ENCODE data around the gene MBNL1.
"Not testable (repeated sequence)": the region's sequence is repeated elsewhere in the genome, so short reads cannot be mapped to it uniquely, and the experiment has no call there.

MBNL1 gene

DNA sequence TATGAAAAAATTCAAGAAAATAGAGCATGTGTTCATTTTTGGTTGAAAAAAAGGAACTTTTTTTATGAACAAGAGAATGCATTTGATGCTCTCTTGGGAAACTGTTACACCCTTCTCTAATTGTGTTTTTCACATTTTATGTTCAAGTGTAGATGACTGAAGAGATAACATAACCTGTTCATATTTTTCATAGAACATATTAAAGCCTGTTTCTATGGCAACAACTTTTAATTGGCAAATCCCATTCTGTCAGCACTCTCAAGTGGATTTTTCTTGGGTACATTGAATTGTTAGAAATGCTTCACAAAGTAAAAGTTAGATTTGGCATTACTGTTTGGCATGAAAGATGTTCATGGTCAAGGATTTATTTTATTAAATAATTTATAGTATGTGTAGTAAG, 117.5 kb downstream of the MBNL1 start:
- no peak overlapping the region for H3K27ac ChIP-seq
- peaks cover 16% of the 10 kb centered on the region for H3K36me3 ChIP-seq
- no peaks in the 10 kb centered on the region for H3K27me3 ChIP-seq
- H3K4me1 ChIP-seq = peaks cover 14% of the 10 kb centered on the region
- no peak overlapping the region for H3K9ac ChIP-seq
- no peaks in the 10 kb centered on the region for H3K9me3 ChIP-seq
- no peak for TF ChIP-seq Cebpa-rat (IDR thresholded peaks at IDR 0.05)
- peaks cover 94% of the 10 kb centered on the region for H4K20me1 ChIP-seq
- H3K4me2 ChIP-seq = no peak overlapping the region
- no peak overlapping the region for H3K4me3 ChIP-seq

DNA sequence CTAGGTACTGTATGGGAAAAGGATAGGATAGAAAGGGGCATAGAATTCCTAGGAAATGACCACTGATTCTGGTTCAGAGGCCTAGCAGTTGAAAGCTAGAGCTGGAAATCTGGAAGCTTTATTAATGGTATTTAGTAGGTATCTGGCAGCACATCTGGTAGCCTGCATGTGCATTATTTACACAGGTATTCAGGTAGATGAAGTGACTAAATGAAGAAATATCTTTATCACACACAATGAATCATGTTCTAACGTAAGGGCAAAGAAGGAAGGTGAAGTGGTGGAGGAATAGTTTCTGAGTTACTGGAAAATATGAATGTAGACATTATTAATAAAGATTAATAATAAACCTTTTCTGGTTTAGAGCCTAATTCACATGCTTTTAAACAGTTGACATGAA, 119.9 kb downstream of the MBNL1 start:
- no peaks in the 10 kb centered on the region for H3K9me3 ChIP-seq
- no peak overlapping the region for H3K4me3 ChIP-seq
- no peaks in the 10 kb centered on the region for H3K4me1 ChIP-seq
- H3K36me3 ChIP-seq = peaks cover 20% of the 10 kb centered on the region
- no peak overlapping the region for H3K4me2 ChIP-seq
- no peak overlapping the region for H3K27ac ChIP-seq
- no peak overlapping the region for H3K9ac ChIP-seq
- TF ChIP-seq Cebpa-rat (IDR thresholded peaks at IDR 0.05) = no peak
- H3K27me3 ChIP-seq = no peaks in the 10 kb centered on the region
- H4K20me1 ChIP-seq = peaks cover 96% of the 10 kb centered on the region

DNA sequence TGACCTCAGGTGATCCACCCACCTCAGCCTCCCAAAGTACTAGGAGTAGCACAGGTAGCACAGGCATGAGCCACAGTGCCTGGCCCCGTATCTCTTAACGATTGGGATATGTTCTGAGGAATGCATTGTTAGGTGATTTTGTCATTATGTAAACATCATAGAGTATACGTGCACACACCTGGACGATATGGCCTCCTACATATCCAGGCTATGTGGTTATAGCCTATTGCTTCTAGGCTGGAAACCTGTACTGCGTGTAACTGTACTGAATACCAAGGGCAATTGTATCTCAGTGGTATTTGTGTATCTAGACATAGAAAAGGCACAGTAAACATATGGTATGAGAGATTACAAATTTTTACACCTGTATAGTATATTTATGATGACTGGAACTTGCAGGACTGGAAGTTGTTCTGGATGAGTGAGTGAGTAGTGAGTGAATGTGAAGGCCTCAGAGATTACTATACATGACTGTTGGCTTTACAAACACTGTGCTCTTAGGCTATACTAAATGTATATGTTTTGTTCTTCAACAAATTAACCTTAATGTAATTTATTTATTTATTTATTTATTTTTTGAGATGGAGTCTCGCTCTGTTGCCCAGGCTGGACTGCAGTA, 120.7 kb downstream of the MBNL1 start:
- Histone ChIP-seq H3K9ac (no peak overlapping the region), H3K9me3 (no peaks in the 10 kb centered on the region), H3K27ac (no peak overlapping the region), H3K4me2 (no peak overlapping the region), H3K4me3 (no peak overlapping the region), H3K4me1 (no peaks in the 10 kb centered on the region), H3K27me3 (no peaks in the 10 kb centered on the region), H4K20me1 (peaks cover 97% of the 10 kb centered on the region), H3K36me3 (peaks cover 23% of the 10 kb centered on the region)
- no peak for TF ChIP-seq Cebpa-rat (IDR thresholded peaks at IDR 0.05)

DNA sequence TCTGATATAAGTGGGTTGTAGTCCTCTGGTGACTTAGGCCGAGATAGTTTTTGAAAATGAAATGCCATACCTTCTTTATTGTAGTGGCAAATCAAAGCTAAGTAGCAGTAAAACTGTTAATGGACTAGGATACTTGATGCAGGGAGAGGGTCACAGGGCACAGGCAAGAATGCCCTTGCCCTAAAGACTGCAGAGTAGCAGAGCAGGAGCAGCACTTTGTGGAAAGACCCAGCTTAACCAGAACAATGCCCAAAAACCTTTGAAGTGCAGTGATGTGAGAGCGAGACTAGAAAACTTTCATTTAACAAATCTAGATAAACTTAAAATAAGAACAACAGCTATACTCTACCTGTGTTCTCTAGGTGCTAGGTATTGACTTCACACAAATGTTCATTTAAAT, 121.9 kb downstream of the MBNL1 start:
- TF ChIP-seq Cebpa-rat (IDR thresholded peaks at IDR 0.05) = no peak
- Histone ChIP-seq H3K4me2 (no peak overlapping the region), H3K36me3 (peaks cover 30% of the 10 kb centered on the region)

DNA sequence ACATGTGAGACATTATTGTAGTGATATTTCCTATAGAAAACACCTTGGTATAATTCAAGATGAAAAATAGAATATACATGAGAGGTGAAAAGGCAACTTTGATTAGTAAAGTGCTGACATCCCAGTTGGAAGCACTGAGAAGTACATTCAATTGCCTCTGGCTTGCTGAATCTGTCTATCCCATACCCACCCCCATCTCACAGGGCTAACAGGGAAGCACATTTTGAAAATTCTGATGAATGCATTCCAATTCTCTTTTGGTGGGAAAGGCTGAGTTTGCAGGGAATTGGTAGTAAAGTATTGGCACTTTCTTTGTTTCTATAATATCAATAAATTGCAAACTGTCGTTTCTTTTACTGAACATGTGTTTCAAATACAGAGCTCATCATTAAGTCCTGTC, 122.9 kb downstream of the MBNL1 start:
- Histone ChIP-seq H3K27me3 (no peaks in the 10 kb centered on the region), H3K4me2 (no peak overlapping the region), H3K4me1 (no peaks in the 10 kb centered on the region), H3K9me3 (0 out of 2 replicates have a peak, but pooled peaks cover 6% of the 10 kb centered on the region), H4K20me1 (peaks cover 98% of the 10 kb centered on the region), H3K9ac (no peak overlapping the region), H3K27ac (no peak overlapping the region), H3K36me3 (peaks cover 38% of the 10 kb centered on the region), H3K4me3 (no peak overlapping the region)
- no peak for TF ChIP-seq Cebpa-rat (IDR thresholded peaks at IDR 0.05)

More for the DNA sequence above, 121.9 kb downstream of the MBNL1 start:
- 0 out of 2 replicates have a peak, but pooled peaks cover 4% of the 10 kb centered on the region for H3K9me3 ChIP-seq
- H3K4me1 ChIP-seq = no peaks in the 10 kb centered on the region
- peaks cover 100% of the 10 kb centered on the region for H4K20me1 ChIP-seq
- H3K27me3 ChIP-seq = no peaks in the 10 kb centered on the region
- no peak overlapping the region for H3K27ac ChIP-seq
- H3K4me3 ChIP-seq = no peak overlapping the region
- H3K9ac ChIP-seq = no peak overlapping the region

DNA sequence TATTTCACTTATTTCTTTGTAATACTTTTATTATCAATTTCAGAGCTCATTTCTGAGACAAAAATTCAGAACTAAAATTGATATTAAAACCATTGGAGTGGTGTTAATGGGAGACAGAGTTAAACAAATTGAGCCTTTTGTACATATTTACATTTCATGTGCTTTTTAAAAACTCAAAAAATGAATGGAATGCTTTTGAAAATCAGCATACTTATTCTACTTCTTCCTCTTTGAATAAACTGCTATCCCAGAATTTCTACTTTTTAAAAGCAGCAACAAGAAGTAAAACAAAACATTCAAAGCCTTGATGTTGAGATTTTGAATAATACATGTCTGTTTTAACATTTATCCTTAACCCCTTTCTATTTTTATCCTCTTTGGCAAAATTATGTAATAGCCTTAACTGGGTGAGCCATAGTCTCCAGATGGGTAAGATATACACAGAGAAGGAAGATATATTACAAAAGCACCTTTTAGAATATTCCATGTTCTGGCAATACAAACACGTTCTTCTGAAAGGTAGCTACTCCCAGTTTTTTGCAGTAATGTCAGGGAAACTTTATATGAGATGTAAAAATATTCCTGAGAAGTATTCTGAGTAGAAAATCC, 123.6 kb downstream of the MBNL1 start:
- Histone ChIP-seq H4K20me1 (peaks cover 98% of the 10 kb centered on the region), H3K4me3 (no peak overlapping the region), H3K36me3 (peaks cover 44% of the 10 kb centered on the region), H3K4me1 (no peaks in the 10 kb centered on the region), H3K27ac (no peak overlapping the region), H3K9ac (no peak overlapping the region), H3K27me3 (no peaks in the 10 kb centered on the region), H3K9me3 (0 out of 2 replicates have a peak, but pooled peaks cover 6% of the 10 kb centered on the region), H3K4me2 (no peak overlapping the region)
- no peak for TF ChIP-seq Cebpa-rat (IDR thresholded peaks at IDR 0.05)

DNA sequence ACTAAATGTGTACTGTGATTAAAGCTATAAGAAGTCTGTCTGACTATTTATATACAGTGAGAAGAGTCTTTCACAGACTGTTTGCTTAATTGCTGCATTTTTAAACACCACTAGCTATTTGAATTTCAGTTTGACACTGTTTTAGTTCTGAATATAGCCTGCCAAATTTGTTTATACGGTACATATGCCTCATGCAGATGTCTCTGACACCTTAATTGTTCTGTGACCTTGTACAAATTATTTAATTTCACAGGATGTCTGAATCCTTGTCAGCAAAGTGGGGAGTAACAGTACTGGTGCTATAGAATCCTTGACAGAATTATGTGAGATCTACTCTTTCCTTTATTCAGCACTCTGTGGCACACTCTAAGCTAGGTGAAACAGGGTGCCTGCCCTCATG, 125.5 kb downstream of the MBNL1 start:
- no peak overlapping the region for H3K4me2 ChIP-seq
- TF ChIP-seq Cebpa-rat (IDR thresholded peaks at IDR 0.05) = no peak
- H3K9me3 ChIP-seq = 0 out of 2 replicates have a peak, but pooled peaks cover 6% of the 10 kb centered on the region
- H3K4me1 ChIP-seq = no peaks in the 10 kb centered on the region
- no peaks in the 10 kb centered on the region for H3K27me3 ChIP-seq
- no peak overlapping the region for H3K27ac ChIP-seq
- H3K4me3 ChIP-seq = no peak overlapping the region
- H3K36me3 ChIP-seq = peaks cover 34% of the 10 kb centered on the region
- no peak overlapping the region for H3K9ac ChIP-seq
- H4K20me1 ChIP-seq = peaks cover 94% of the 10 kb centered on the region

DNA sequence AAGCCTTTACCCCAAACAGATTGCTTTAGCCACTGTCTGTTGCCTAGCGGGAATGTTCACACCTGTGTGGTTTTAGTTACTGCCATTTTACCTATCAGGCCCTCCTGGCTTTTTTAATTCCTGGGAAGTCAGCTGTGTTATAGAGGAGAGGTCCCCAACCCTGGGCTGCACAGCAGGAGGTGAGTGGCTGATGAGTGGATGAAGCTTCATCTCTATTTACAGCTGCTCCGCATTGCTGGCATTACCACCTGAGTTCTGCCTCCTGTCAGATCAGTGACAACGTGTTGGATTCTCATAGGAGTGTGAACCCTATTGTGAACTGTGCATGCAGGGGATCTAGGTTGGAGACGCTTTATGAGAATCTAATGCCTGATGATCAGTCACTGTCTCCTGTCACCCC, 127.0 kb downstream of the MBNL1 start:
- peaks cover 92% of the 10 kb centered on the region for H4K20me1 ChIP-seq
- TF ChIP-seq Cebpa-rat (IDR thresholded peaks at IDR 0.05) = no peak
- no peak overlapping the region for H3K9ac ChIP-seq
- 0 out of 2 replicates have a peak, but pooled peaks cover 6% of the 10 kb centered on the region for H3K9me3 ChIP-seq
- H3K27ac ChIP-seq = no peak overlapping the region
- no peak overlapping the region for H3K4me3 ChIP-seq
- peaks cover 28% of the 10 kb centered on the region for H3K36me3 ChIP-seq
- peaks cover 13% of the 10 kb centered on the region for H3K4me1 ChIP-seq
- H3K27me3 ChIP-seq = no peaks in the 10 kb centered on the region
- H3K4me2 ChIP-seq = no peak overlapping the region

DNA sequence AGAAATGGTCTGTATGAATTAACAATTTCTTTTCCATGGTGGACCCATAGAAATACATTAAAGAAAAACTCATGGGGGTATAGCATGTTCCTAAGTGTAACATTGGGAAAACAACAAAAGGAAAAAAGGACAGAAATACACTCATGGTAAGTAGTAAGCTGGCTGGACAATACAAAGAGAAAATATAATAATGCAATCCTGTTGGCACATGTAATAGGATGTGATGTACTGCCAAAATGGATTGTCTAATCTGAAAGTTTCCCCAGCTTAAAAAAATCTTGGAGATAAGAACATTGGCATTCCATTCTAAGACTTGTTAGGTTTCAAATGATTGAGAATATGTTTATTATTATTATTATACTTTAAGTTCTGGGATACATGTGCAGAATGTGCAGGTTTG, 128.1 kb downstream of the MBNL1 start:
- Histone ChIP-seq H3K4me2 (no peak overlapping the region), H3K9me3 (0 out of 2 replicates have a peak, but pooled peaks cover 6% of the 10 kb centered on the region), H3K27me3 (no peaks in the 10 kb centered on the region), H3K9ac (no peak overlapping the region), H3K4me1 (peaks cover 13% of the 10 kb centered on the region), H3K4me3 (no peak overlapping the region), H3K36me3 (peaks cover 24% of the 10 kb centered on the region), H4K20me1 (peaks cover 92% of the 10 kb centered on the region), H3K27ac (no peak overlapping the region)
- no peak for TF ChIP-seq Cebpa-rat (IDR thresholded peaks at IDR 0.05)

DNA sequence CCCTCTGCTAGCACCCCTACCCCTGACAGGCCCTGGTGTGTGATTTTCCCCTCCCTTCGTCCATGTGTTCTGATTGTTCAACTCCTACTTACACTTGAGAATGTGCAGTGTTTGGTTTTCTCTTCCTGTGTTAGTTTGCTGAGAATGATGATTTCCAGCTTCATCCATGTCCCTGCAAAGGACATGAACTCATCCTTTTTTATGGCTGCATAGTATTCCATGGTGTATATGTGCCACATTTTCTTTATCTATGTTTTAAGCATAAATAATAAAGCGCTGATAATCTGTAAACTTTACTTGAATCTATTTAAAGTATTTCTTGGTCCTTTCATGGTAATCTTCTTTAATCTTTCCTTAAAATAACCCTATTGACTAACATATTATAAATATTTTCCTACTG, 128.6 kb downstream of the MBNL1 start:
- Histone ChIP-seq H3K36me3 (peaks cover 24% of the 10 kb centered on the region), H3K4me1 (peaks cover 13% of the 10 kb centered on the region), H4K20me1 (peaks cover 92% of the 10 kb centered on the region)
- not testable (repeated sequence) for H3K9me3 ChIP-seq, H3K4me3 ChIP-seq, H3K27me3 ChIP-seq, H3K27ac ChIP-seq, H3K9ac ChIP-seq, H3K4me2 ChIP-seq
